Right renal pelvis (tissue), 4 donors: ENCODE data around the gene PAQR5. TPM values are rescaled to one million over a fixed set of nuclear protein-coding genes. Genes with fewer than 3 reads are reported as not detected.
A peak's percentile ranks its signal among the peaks of the same experiment; 100 is the strongest.

Experiments
- DNase-seq, 4 donors: peaks; one replicate each; pipeline ENCODE4 v3.0.0-alpha.2; 2013; ENCODE audit warnings: low read depth in 4 of 4, low spot score in 3 of 4, missing footprints in 1 of 4
- polyA plus RNA-seq, 4 donors: library from polyadenylated mRNA; unstranded; fragments of 120-200 nt; gene quantifications; one replicate each; pipeline ENCODE4 v1.2.1, GENCODE V29; 2013; ENCODE audit not compliant: insufficient read length in 4 of 4

Gene PAQR5
- polyA plus RNA-seq, 4 donors, result 26.7 to 35.6 (median 34.0) TPM

GRCh38 chr15:69389426-69389825 lies 90.7 kb downstream of the PAQR5 start:
- DNase-seq, result no peak

- DNase-seq, result no peak
Measured at GRCh38 chr15:69390575-69390974, 91.9 kb downstream of the PAQR5 start.

GRCh38 chr15:69391046-69391757 lies 92.5 kb downstream of the PAQR5 start:
- no peak for DNase-seq

GRCh38 chr15:69392352-69392751 lies 93.6 kb downstream of the PAQR5 start:
- no peak for DNase-seq

- no peak for DNase-seq
Measured at GRCh38 chr15:69393831-69394491, 95.2 kb downstream of the PAQR5 start.

GRCh38 chr15:69394556-69395282 lies 96.0 kb downstream of the PAQR5 start:
- peak in 2 of 4 donors; percentile 53 to 75 for DNase-seq

GRCh38 chr15:69395460-69395859 lies 96.7 kb downstream of the PAQR5 start:
- no peak for DNase-seq

GRCh38 chr15:69395991-69396390 lies 97.3 kb downstream of the PAQR5 start:
- DNase-seq, result no peak

- no peak for DNase-seq
Measured at GRCh38 chr15:69398491-69398891, 99.8 kb downstream of the PAQR5 start.

- DNase-seq, result no peak
Measured at GRCh38 chr15:69400850-69401249, 102.1 kb downstream of the PAQR5 start.

GRCh38 chr15:69402816-69403215 lies 104.1 kb downstream of the PAQR5 start:
- DNase-seq, result no peak

- no peak for DNase-seq
Measured at GRCh38 chr15:69403594-69403993, 104.9 kb downstream of the PAQR5 start.

GRCh38 chr15:69405110-69405509 lies 106.4 kb downstream of the PAQR5 start:
- no peak for DNase-seq

GRCh38 chr15:69407719-69408400 lies 109.1 kb downstream of the PAQR5 start:
- DNase-seq, result no peak

GRCh38 chr15:69408841-69409240 lies 110.1 kb downstream of the PAQR5 start:
- DNase-seq, result no peak

- DNase-seq, result no peak
Measured at GRCh38 chr15:69410248-69410874, 111.6 kb downstream of the PAQR5 start.

- DNase-seq, result no peak
Measured at GRCh38 chr15:69412274-69412673, 113.6 kb downstream of the PAQR5 start.

- no peak for DNase-seq
Measured at GRCh38 chr15:69412701-69413100, 114.0 kb downstream of the PAQR5 start.

GRCh38 chr15:69413822-69414700 lies 115.3 kb downstream of the PAQR5 start, which contains the start of gene KIF23:
TSS of gene KIF23 (plus strand) at chr15:69414349. CDS start at chr15:69414466, 117 bp downstream.
- peak; percentile 84 to 89 (median 86) for DNase-seq
